GM19328 (cell line): ENCODE data around the gene ENTR1.
"Not testable (repeated sequence)": the region's sequence is repeated elsewhere in the genome, so short reads cannot be mapped to it uniquely, and the experiment has no call there.

Source experiments
- ATAC-seq: cut with Tn5 transposase; IDR thresholded peaks from one replicate; pipeline ENCODE4 v1.9.1; 2021; ENCODE audit warnings: mild to moderate bottlenecking, moderate library complexity; ENCODE audit not compliant: unreplicated experiment

ENTR1 gene

GRCh38 chr9:136421791-136422190 lies 11.4 kb upstream of the ENTR1 start:
- ATAC-seq: no peak

GRCh38 chr9:136419092-136419420 lies 8.6 kb upstream of the ENTR1 start:
- ATAC-seq: no peak

- ATAC-seq: no peak
Observed at GRCh38 chr9:136418182-136419091, 8.0 kb upstream of the ENTR1 start.

- ATAC-seq: no peak
Observed at GRCh38 chr9:136416914-136417313, 6.5 kb upstream of the ENTR1 start.

GRCh38 chr9:136416427-136416826 lies 6.0 kb upstream of the ENTR1 start:
- no peak for ATAC-seq

- ATAC-seq: no peak
Observed at GRCh38 chr9:136412962-136413361, 2.5 kb upstream of the ENTR1 start.

- ATAC-seq: no peak
Observed at GRCh38 chr9:136411378-136411777, 964 bp upstream of the ENTR1 start.

- ATAC-seq: peak; percentile 8
Observed at GRCh38 chr9:136409557-136410455, 608 bp downstream of the ENTR1 start.

- ATAC-seq: no peak
Observed at GRCh38 chr9:136407911-136408310, 2.5 kb downstream of the ENTR1 start.

- ATAC-seq: not testable (repeated sequence)
Observed at GRCh38 chr9:136407061-136407460, 3.4 kb downstream of the ENTR1 start.

- ATAC-seq: not testable (repeated sequence)
Observed at GRCh38 chr9:136405904-136406303, 4.5 kb downstream of the ENTR1 start.

GRCh38 chr9:136405481-136405880 lies 4.9 kb downstream of the ENTR1 start:
- no peak for ATAC-seq

GRCh38 chr9:136404801-136405136 lies 5.6 kb downstream of the ENTR1 start:
- ATAC-seq: no peak

GRCh38 chr9:136403915-136404800 lies 6.3 kb downstream of the ENTR1 start:
- no peak for ATAC-seq

- no peak for ATAC-seq
Observed at GRCh38 chr9:136403538-136403914, 6.9 kb downstream of the ENTR1 start.

- no peak for ATAC-seq
Observed at GRCh38 chr9:136402067-136402466, 8.3 kb downstream of the ENTR1 start.

- ATAC-seq: no peak
Observed at GRCh38 chr9:136401173-136401922, 9.1 kb downstream of the ENTR1 start.

- ATAC-seq: peak; percentile 72
Observed at GRCh38 chr9:136400038-136400834, 10.2 kb downstream of the ENTR1 start, which contains the start of gene SNAPC4. Gene SNAPC4 (minus strand): TSS chr9:136400170. CDS start chr9:136398428, 1,742 bp downstream.
